DOHH2 (cell line): ENCODE results near the gene ASMT.

ENCODE experiments used
- CTCF ChIP-seq: fragments of 200-600 bp; sonication (generic); IDR thresholded peaks from one replicate; pipeline ENCODE4 v1.5.1; 2014; ENCODE audit warnings: antibody characterized with exemption, mild to moderate bottlenecking, low read depth, low read length; ENCODE audit not compliant: poor library complexity, severe bottlenecking
- EZH2phosphoT487 ChIP-seq: fragments of 200-600 bp; sonication (generic); IDR thresholded peaks from 2 replicates; pipeline ENCODE4 v1.6.1; 2017; ENCODE audit warnings: borderline replicate concordance, mild to moderate bottlenecking, antibody characterized with exemption, low read length, moderate library complexity, mixed read lengths

GRCh38 chrX:1656379-1656778 is 41.5 kb downstream of the ASMT start:
- TF ChIP-seq CTCF (no peak), EZH2phosphoT487 (no peak)
